Smooth muscle cell (in vitro differentiated cells): Measurements from ENCODE around the gene WDR86. TPM values are rescaled to one million over a fixed set of nuclear protein-coding genes. Genes with fewer than 3 reads are reported as not detected.

Experiments
- DNase-seq: peaks from one replicate; lab custom pipeline; 2025; ENCODE audit not compliant: unreplicated experiment; lab: John Stamatoyannopoulos, UW
- H2AFZ ChIP-seq: fragments of 200-600 bp; sonication (generic); 2 replicates; pipeline ENCODE4 v1.6.0; 2016; ENCODE audit warnings: antibody characterized with exemption, low read depth, mild to moderate bottlenecking
- H3F3A ChIP-seq: fragments of 200-600 bp; sonication (generic); 2 replicates; pipeline ENCODE4 v1.6.0; 2017; ENCODE audit warnings: antibody characterized with exemption, low read depth
- H3K27ac ChIP-seq: fragments of 200-600 bp; sonication (generic); 2 replicates; pipeline ENCODE4 v1.5.1; 2016; ENCODE audit warnings: low read depth, mild to moderate bottlenecking
- H3K27me3 ChIP-seq: fragments of 200-600 bp; sonication (generic); 2 replicates; pipeline ENCODE4 v1.6.1; 2016; ENCODE audit warnings: low read depth, mild to moderate bottlenecking
- H3K36me3 ChIP-seq: fragments of 200-600 bp; sonication (generic); 2 replicates; pipeline ENCODE4 v1.5.1; 2016; ENCODE audit warnings: low read depth
- H3K4me1 ChIP-seq: fragments of 200-600 bp; sonication (generic); 2 replicates; pipeline ENCODE4 v1.5.1; 2016; ENCODE audit warnings: low read depth
- H3K4me2 ChIP-seq: fragments of 200-600 bp; sonication (generic); 2 replicates; pipeline ENCODE4 v1.6.0; 2016; ENCODE audit warnings: mild to moderate bottlenecking
- H3K4me3 ChIP-seq: fragments of 200-600 bp; sonication (generic); 2 replicates; pipeline ENCODE4 v1.5.1; 2016; ENCODE audit warnings: mild to moderate bottlenecking
- H3K79me2 ChIP-seq: fragments of 200-600 bp; sonication (generic); 2 replicates; pipeline ENCODE4 v1.6.0; 2016; ENCODE audit warnings: low read depth, mild to moderate bottlenecking
- H3K9ac ChIP-seq: fragments of 200-600 bp; sonication (generic); 2 replicates; pipeline ENCODE4 v1.6.0; 2016; ENCODE audit warnings: low read depth
- H3K9me3 ChIP-seq: fragments of 200-600 bp; sonication (generic); replicated peaks from 2 replicates; pipeline ENCODE4 v1.5.1; 2016; ENCODE audit warnings: low read depth
- H4K20me1 ChIP-seq: fragments of 200-600 bp; sonication (generic); 2 replicates; pipeline ENCODE4 v1.6.0; 2016; ENCODE audit warnings: low read depth
- CTCF ChIP-seq: fragments of 200-600 bp; sonication (generic); IDR thresholded peaks from 2 replicates; pipeline ENCODE4 v1.5.1; 2017; ENCODE audit warnings: borderline replicate concordance, mild to moderate bottlenecking, antibody characterized with exemption; ENCODE audit not compliant: insufficient read depth, poor library complexity, severe bottlenecking
- WGBS: methylation state at CpG from one replicate; pipeline ENCODE4 v1.1.7; 2016; ENCODE audit warnings: low lambda C conversion rate; 5-methylcytosine and 5-hydroxymethylcytosine counted together
- polyA plus RNA-seq: library from polyadenylated mRNA; unstranded; fragments of >200 nt; fragmentation: Nextera tagmentation; extraction: Ambion mirVana; gene quantifications from 2 replicates; pipeline ENCODE4 v1.2.1, GENCODE V29; 2016
- total RNA-seq: library from RNA; depleted of rRNA; stranded (reverse); fragments of >200 nt; gene quantifications from 2 replicates; pipeline ENCODE4 v1.2.3, GENCODE V29; 2014

WDR86 gene
- total and polyA plus RNA-seq, 2 experiments from 2014 or later = 1.3 to 4.1 TPM

DNA sequence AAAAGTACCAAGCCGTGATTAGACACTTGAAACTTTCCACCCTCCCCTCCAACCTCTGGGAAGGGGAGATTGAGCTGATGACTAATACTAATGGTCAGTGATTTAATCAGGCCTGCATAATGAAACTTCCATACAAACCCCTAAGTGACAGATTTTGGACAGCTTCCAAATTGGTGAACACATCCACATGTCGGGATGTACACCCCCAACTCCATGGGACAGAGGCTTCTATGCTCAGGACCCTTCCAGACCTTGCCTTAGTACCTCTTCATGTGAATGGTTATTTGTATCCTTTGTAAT, 63.4 kb downstream of the WDR86 start:
- Histone ChIP-seq H3K9me3 (no peaks in the 10 kb centered on the region), H3F3A (peaks cover 4% of the 10 kb centered on the region), H3K4me3 (no peak overlapping the region), H3K9ac (no peak overlapping the region), H2AFZ (no peak overlapping the region), H4K20me1 (peaks cover 19% of the 10 kb centered on the region), H3K36me3 (no peaks in the 10 kb centered on the region), H3K79me2 (peaks cover 15% of the 10 kb centered on the region), H3K27me3 (no peaks in the 10 kb centered on the region), H3K4me2 (no peak overlapping the region), H3K4me1 (peaks cover 8% of the 10 kb centered on the region), H3K27ac (no peak overlapping the region)
- no peak for DNase-seq
- TF ChIP-seq CTCF = no peak
- 79% methylated on average over 2 of the region's 2 CpGs for WGBS

DNA sequence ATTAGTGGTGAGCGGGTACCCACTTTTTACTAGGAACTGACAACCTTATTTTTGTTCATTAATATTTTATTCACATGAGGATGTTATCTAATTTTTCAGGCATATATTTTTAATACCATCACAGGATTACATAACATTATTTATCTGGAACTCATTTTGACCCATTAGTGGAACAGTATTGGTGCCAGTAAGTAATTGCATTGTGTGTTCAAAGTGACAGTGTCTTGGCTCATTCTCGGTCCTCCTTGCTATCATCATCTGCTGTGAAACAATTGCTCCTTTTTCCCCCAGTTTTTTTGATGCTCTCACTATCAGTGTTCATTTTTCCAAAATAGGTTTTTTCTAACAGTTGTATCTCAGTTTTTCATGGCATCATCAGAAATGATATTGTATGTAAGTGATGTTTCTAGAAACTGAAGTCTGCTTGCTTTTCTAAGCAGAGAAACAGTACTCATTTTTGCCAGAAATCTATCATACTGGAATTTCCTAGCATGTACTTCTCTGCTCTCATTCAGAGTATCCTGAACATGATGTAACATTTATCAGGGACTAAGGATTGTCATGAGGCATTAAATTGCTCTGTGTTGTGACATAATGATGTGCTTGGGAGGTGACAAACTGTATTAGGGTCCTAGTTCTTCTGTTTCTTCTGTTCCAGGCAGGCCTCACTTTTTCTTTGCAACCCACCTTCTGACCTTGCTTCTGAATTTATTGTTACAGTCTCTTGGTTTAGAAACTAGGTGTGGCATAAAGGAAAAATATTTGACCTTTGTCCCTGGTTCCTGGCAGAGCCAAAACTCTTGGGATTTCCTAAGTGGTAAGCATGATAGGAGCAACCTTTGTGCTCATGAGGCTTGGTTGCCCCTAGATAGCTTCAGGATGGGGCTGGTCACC, 64.0 kb downstream of the WDR86 start:
- no peak for TF ChIP-seq CTCF
- WGBS = 86% methylated on average over 2 of the region's 2 CpGs
- H3K4me3 ChIP-seq = no peak overlapping the region
- no peak overlapping the region for H3K27ac ChIP-seq
- peaks cover 8% of the 10 kb centered on the region for H3K4me1 ChIP-seq
- no peak overlapping the region for H3K4me2 ChIP-seq
- H3F3A ChIP-seq = peaks cover 4% of the 10 kb centered on the region
- no peak for DNase-seq
- H4K20me1 ChIP-seq = peaks cover 19% of the 10 kb centered on the region
- no peak overlapping the region for H2AFZ ChIP-seq
- no peaks in the 10 kb centered on the region for H3K36me3 ChIP-seq
- no peaks in the 10 kb centered on the region for H3K9me3 ChIP-seq
- no peaks in the 10 kb centered on the region for H3K27me3 ChIP-seq
- H3K79me2 ChIP-seq = peaks cover 15% of the 10 kb centered on the region
- H3K9ac ChIP-seq = no peak overlapping the region

GRCh38 chr7:151343516-151343915, 66.3 kb downstream of the WDR86 start:
- no peak for DNase-seq
- Histone ChIP-seq H3K4me1 (peaks cover 8% of the 10 kb centered on the region), H4K20me1 (peaks cover 2% of the 10 kb centered on the region), H3K27me3 (no peaks in the 10 kb centered on the region), H3F3A (peaks cover 4% of the 10 kb centered on the region), H3K4me3 (no peak overlapping the region), H3K9ac (no peak overlapping the region), H3K79me2 (peaks cover 15% of the 10 kb centered on the region), H3K36me3 (no peaks in the 10 kb centered on the region), H3K9me3 (no peaks in the 10 kb centered on the region), H3K4me2 (no peak overlapping the region), H2AFZ (no peak overlapping the region), H3K27ac (no peak overlapping the region)
- TF ChIP-seq CTCF = no peak
- 98% methylated on average over 9 of the region's 9 CpGs for WGBS

- 91% methylated on average over 8 of the region's 8 CpGs for WGBS
- H3K9ac ChIP-seq = peak overlapping the region; percentile 70
- no peak overlapping the region for H3K27ac ChIP-seq
- no peaks in the 10 kb centered on the region for H3K27me3 ChIP-seq
- H3F3A ChIP-seq = peaks cover 4% of the 10 kb centered on the region
- H3K4me3 ChIP-seq = peak overlapping the region; percentile 94
- H3K79me2 ChIP-seq = peaks cover 15% of the 10 kb centered on the region
- H2AFZ ChIP-seq = no peak overlapping the region
- H3K9me3 ChIP-seq = no peaks in the 10 kb centered on the region
- TF ChIP-seq CTCF = no peak
- peaks cover 8% of the 10 kb centered on the region for H3K4me1 ChIP-seq
- no peaks in the 10 kb centered on the region for H4K20me1 ChIP-seq
- peak overlapping the region; percentile 97 for H3K4me2 ChIP-seq
- DNase-seq = no peak
- no peaks in the 10 kb centered on the region for H3K36me3 ChIP-seq
Measured at GRCh38 chr7:151342811-151343210, 67.0 kb downstream of the WDR86 start.
